ENCODE results near the gene AKAP9.

- TF ChIP-seq TAF1 (IDR thresholded peaks at IDR 0.05; ENCODE audit: borderline replicate concordance, low read depth, low read length) (no peak), POLR2A (IDR thresholded peaks at IDR 0.05; ENCODE audit: low read depth, low read length) (no peak)
Observed at GRCh38 chr7:91898240-91898992, 42.2 kb upstream of the AKAP9 start.

Measured in GM12892 (cell line).